Measurements from ENCODE around the gene MYH7. TPM values are rescaled to one million over a fixed set of nuclear protein-coding genes. Genes with fewer than 3 reads are reported as not detected.

MYH7 gene
- total RNA-seq, 2 experiments from 2014 or later: 0.04 to 0.06 TPM

GRCh38 chr14:23370221-23370620 is 65.2 kb downstream of the MYH7 start:
- H3K4me1 Mint-ChIP-seq: peaks cover 2% of the 10 kb centered on the region
- H3K27me3 Mint-ChIP-seq: peaks cover 19% of the 10 kb centered on the region
- no peak overlapping the region for H3K27ac Mint-ChIP-seq
- H3K36me3 Mint-ChIP-seq: no peaks in the 10 kb centered on the region
- H3K4me3 Mint-ChIP-seq: no peak overlapping the region
- no peaks in the 10 kb centered on the region for H3K9me3 Mint-ChIP-seq
- no peak for DNase-seq

GRCh38 chr14:23366426-23366921 is 69.0 kb downstream of the MYH7 start:
- H3K4me1 Mint-ChIP-seq: no peaks in the 10 kb centered on the region
- no peak overlapping the region for H3K4me3 Mint-ChIP-seq
- H3K27ac Mint-ChIP-seq: no peak overlapping the region
- no peak for DNase-seq
- peaks cover 36% of the 10 kb centered on the region for H3K27me3 Mint-ChIP-seq
- H3K9me3 Mint-ChIP-seq: no peaks in the 10 kb centered on the region
- no peaks in the 10 kb centered on the region for H3K36me3 Mint-ChIP-seq

- H3K4me1 Mint-ChIP-seq: no peaks in the 10 kb centered on the region
- H3K27ac Mint-ChIP-seq: no peak overlapping the region
- H3K27me3 Mint-ChIP-seq: peaks cover 36% of the 10 kb centered on the region
- DNase-seq: no peak
- H3K36me3 Mint-ChIP-seq: no peaks in the 10 kb centered on the region
- no peaks in the 10 kb centered on the region for H3K9me3 Mint-ChIP-seq
- H3K4me3 Mint-ChIP-seq: no peak overlapping the region
Measured at GRCh38 chr14:23365732-23366425, 69.6 kb downstream of the MYH7 start.

GRCh38 chr14:23365036-23365731 is 70.3 kb downstream of the MYH7 start, which contains the start of gene EFS:
TSS of gene EFS (minus strand) at chr14:23365172. CDS start at chr14:23365025, 147 bp downstream.
- no peak for DNase-seq
- H3K4me1 Mint-ChIP-seq: no peaks in the 10 kb centered on the region
- H3K27me3 Mint-ChIP-seq: peaks cover 36% of the 10 kb centered on the region
- H3K36me3 Mint-ChIP-seq: no peaks in the 10 kb centered on the region
- H3K4me3 Mint-ChIP-seq: no peak within 1 kb of the TSS
- H3K9me3 Mint-ChIP-seq: no peaks in the 10 kb centered on the region
- no peak within 1 kb of the TSS for H3K27ac Mint-ChIP-seq

GRCh38 chr14:23364164-23365035 is 71.1 kb downstream of the MYH7 start:
- no peaks in the 10 kb centered on the region for H3K36me3 Mint-ChIP-seq
- no peaks in the 10 kb centered on the region for H3K4me1 Mint-ChIP-seq
- H3K9me3 Mint-ChIP-seq: no peaks in the 10 kb centered on the region
- peaks cover 36% of the 10 kb centered on the region for H3K27me3 Mint-ChIP-seq
- H3K4me3 Mint-ChIP-seq: no peak overlapping the region
- H3K27ac Mint-ChIP-seq: no peak overlapping the region
- no peak for DNase-seq

Other genes starting within 250 kb of the MYH7 start
- gene RNF212B, start 197.7 kb downstream of the MYH7 start, total RNA-seq: not detected
- 10 to 100 TPM; 10.8 to 12.7 TPM for gene HOMEZ, start 149.5 kb downstream of the MYH7 start, total RNA-seq
- gene PPP1R3E, start 132.8 kb downstream of the MYH7 start, total RNA-seq: 10 to 100 TPM; 21.1 to 21.4 TPM
- 1 to 10 TPM; 1.4 to 1.8 TPM for gene BCL2L2, start 128.8 kb downstream of the MYH7 start, total RNA-seq
- gene PABPN1, start 114.2 kb downstream of the MYH7 start, total RNA-seq: 100 to 1,000 TPM; 280 to 289 TPM
- gene SLC22A17, start 82.8 kb downstream of the MYH7 start, total RNA-seq: 1 to 10 TPM; 2.2 to 2.9 TPM
- gene EFS, start 70.5 kb downstream of the MYH7 start, total RNA-seq: not detected
- gene IL25, start 62.9 kb downstream of the MYH7 start, total RNA-seq: not detected
- not detected for gene CMTM5, start 58.6 kb downstream of the MYH7 start, total RNA-seq
- not detected for gene MYH6, start 27.4 kb downstream of the MYH7 start, total RNA-seq
- gene NGDN, start 34.0 kb upstream of the MYH7 start, total RNA-seq: 10 to 100 TPM; 75.2 to 80.3 TPM
- gene ZFHX2, start 116.1 kb upstream of the MYH7 start, total RNA-seq: 1 to 10 TPM in 1 of 2 experiments, under 1 TPM in 1; 0.85 to 1.1 TPM
- 1 to 10 TPM; 7.6 to 9.4 TPM for gene THTPA, start 120.6 kb upstream of the MYH7 start, total RNA-seq
- 100 to 1,000 TPM; 118 to 124 TPM for gene AP1G2, start 132.1 kb upstream of the MYH7 start, total RNA-seq
- under 1 TPM; 0.72 to 0.74 TPM for gene JPH4, start 143.1 kb upstream of the MYH7 start, total RNA-seq
- gene DHRS2, start 200.7 kb upstream of the MYH7 start, total RNA-seq: 10 to 100 TPM; 10.4 to 11.6 TPM